ENCODE data around the gene PPP2R5C.
"Not testable (repeated sequence)": the region's sequence is repeated elsewhere in the genome, so short reads cannot be mapped to it uniquely, and the experiment has no call there.

- not testable (repeated sequence) for TF ChIP-seq CTCF (IDR thresholded peaks at IDR 0.05; ENCODE audit: extremely low read depth in 1 of 2, insufficient read depth in 1 of 2, low read depth in 1 of 2, low read length in 2 of 2); POLR2A (IDR thresholded peaks at IDR 0.05; ENCODE audit: low read depth, low read length); POLR2AphosphoS5 (IDR thresholded peaks at IDR 0.05; ENCODE audit: insufficient read depth, low read depth, low read length); EZH2 (IDR thresholded peaks at IDR 0.05; ENCODE audit: borderline replicate concordance, low read depth, low read length, severe bottlenecking)
Observed at GRCh38 chr14:101806252-101806651, 44.7 kb downstream of the PPP2R5C start.
